GM12878 (cell line): Measurements from ENCODE around the gene GPC5.

Experiments
- CHD2 ChIP-seq: IDR thresholded peaks from 2 replicates; pipeline ENCODE4 v1.6.1; 2011; ENCODE audit warnings: low read depth, low read length, improper control_type of control experiment, borderline replicate concordance
- DPF2 ChIP-seq: fragments of 450-650 bp; IDR thresholded peaks from 2 replicates; pipeline ENCODE4 v1.6.1; 2017; ENCODE audit warnings: mild to moderate bottlenecking
- EGR1 ChIP-seq, 2 experiments: IDR thresholded peaks; 1 replicate in 1 of 2; 2 replicates in 1 of 2; pipeline ENCODE4 v1.6.1; 2011 to 2012; ENCODE audit warnings: low read depth in 2 of 2, low read length in 2 of 2, borderline replicate concordance in 1 of 2, mild to moderate bottlenecking in 1 of 2, moderate library complexity in 1 of 2
- POLR2A ChIP-seq: IDR thresholded peaks from 2 replicates; pipeline ENCODE4 v1.6.1; 2011; ENCODE audit warnings: low read depth, mild to moderate bottlenecking, low read length
- TAF1 ChIP-seq: IDR thresholded peaks from 2 replicates; pipeline ENCODE4 v1.6.1; 2011; ENCODE audit warnings: mild to moderate bottlenecking, low read depth, low read length, borderline replicate concordance
- ZBED1 ChIP-seq: IDR thresholded peaks from 2 replicates; pipeline ENCODE4 v1.6.1; 2016; ENCODE audit warnings: borderline replicate concordance
- TF ChIP-seq, protein P1 (sequence below), 3 experiments: IDR thresholded peaks in 2 of 3; conservative IDR thresholded peaks in 1 of 3; 2 replicates each; pipeline ENCODE4 v1.5.1; 2011; ENCODE audit warnings: low read depth in 3 of 3, low read length in 3 of 3, mild to moderate bottlenecking in 3 of 3, control low read depth in 2 of 3, moderate library complexity in 2 of 3, inconsistent platforms in 1 of 3, mixed read lengths in 1 of 3; ENCODE audit not compliant: control insufficient read depth in 2 of 3, insufficient read depth in 1 of 3; ENCODE audit errors: extremely low read depth in 1 of 3
- TF ChIP-seq, protein P2 (sequence below): IDR thresholded peaks from 2 replicates; pipeline ENCODE4 v1.6.1; 2012; ENCODE audit warnings: low read depth, low read length, improper control_type of control experiment
- TF ChIP-seq, protein P3 (sequence below): IDR thresholded peaks from 2 replicates; pipeline ENCODE4 v1.6.1; 2011; ENCODE audit warnings: low read depth, low read length, improper control_type of control experiment, borderline replicate concordance
- TF ChIP-seq, protein P4 (sequence below): fragments of 450-650 bp; IDR thresholded peaks from 2 replicates; pipeline ENCODE4 v1.6.1; 2017; ENCODE audit warnings: mild to moderate bottlenecking

DNA sequence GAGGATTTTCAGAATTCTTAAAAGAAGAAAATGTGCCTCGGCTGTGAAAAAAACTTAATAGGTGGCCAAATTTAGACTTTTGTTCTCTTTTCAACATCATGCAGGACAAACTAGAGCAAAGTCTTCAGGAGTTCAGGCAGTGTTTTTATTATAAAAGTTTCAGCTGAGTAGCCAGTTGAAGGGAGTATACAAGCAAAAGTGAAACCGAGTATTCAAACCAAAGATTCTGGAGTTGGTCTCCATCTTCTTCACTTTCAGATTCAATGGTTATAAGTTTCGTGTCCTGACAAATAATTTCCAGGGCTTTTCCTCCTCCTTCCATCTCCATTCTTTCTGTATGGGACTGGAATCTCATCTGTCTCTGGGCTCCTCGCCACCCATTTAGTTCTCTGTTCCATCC, 379.7 kb downstream of the GPC5 start:
- TF ChIP-seq POLR2A = no peak
- TF ChIP-seq CHD2 = no peak
- TF ChIP-seq, protein P1, sequence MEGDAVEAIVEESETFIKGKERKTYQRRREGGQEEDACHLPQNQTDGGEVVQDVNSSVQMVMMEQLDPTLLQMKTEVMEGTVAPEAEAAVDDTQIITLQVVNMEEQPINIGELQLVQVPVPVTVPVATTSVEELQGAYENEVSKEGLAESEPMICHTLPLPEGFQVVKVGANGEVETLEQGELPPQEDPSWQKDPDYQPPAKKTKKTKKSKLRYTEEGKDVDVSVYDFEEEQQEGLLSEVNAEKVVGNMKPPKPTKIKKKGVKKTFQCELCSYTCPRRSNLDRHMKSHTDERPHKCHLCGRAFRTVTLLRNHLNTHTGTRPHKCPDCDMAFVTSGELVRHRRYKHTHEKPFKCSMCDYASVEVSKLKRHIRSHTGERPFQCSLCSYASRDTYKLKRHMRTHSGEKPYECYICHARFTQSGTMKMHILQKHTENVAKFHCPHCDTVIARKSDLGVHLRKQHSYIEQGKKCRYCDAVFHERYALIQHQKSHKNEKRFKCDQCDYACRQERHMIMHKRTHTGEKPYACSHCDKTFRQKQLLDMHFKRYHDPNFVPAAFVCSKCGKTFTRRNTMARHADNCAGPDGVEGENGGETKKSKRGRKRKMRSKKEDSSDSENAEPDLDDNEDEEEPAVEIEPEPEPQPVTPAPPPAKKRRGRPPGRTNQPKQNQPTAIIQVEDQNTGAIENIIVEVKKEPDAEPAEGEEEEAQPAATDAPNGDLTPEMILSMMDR (IDR thresholded peaks at IDR 0.05 in 2 of 3, conservative IDR thresholded peaks at IDR 0.05 in 1 of 3; ENCODE audit: control insufficient read depth in 2 of 3, extremely low read depth in 1 of 3, insufficient read depth in 1 of 3, low read depth in 3 of 3, low read length in 3 of 3) = no peak
- TF ChIP-seq, protein P2, sequence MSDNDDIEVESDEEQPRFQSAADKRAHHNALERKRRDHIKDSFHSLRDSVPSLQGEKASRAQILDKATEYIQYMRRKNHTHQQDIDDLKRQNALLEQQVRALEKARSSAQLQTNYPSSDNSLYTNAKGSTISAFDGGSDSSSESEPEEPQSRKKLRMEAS = no peak
- TF ChIP-seq EGR1 (IDR thresholded peaks at IDR 0.05; ENCODE audit: borderline replicate concordance in 1 of 2, low read depth in 2 of 2, low read length in 2 of 2) = no peak
- TF ChIP-seq DPF2 = no peak
- TF ChIP-seq ZBED1 = no peak
- no peak for TF ChIP-seq TAF1
- TF ChIP-seq, protein P3, sequence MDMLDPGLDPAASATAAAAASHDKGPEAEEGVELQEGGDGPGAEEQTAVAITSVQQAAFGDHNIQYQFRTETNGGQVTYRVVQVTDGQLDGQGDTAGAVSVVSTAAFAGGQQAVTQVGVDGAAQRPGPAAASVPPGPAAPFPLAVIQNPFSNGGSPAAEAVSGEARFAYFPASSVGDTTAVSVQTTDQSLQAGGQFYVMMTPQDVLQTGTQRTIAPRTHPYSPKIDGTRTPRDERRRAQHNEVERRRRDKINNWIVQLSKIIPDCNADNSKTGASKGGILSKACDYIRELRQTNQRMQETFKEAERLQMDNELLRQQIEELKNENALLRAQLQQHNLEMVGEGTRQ = no peak
- TF ChIP-seq, protein P4, sequence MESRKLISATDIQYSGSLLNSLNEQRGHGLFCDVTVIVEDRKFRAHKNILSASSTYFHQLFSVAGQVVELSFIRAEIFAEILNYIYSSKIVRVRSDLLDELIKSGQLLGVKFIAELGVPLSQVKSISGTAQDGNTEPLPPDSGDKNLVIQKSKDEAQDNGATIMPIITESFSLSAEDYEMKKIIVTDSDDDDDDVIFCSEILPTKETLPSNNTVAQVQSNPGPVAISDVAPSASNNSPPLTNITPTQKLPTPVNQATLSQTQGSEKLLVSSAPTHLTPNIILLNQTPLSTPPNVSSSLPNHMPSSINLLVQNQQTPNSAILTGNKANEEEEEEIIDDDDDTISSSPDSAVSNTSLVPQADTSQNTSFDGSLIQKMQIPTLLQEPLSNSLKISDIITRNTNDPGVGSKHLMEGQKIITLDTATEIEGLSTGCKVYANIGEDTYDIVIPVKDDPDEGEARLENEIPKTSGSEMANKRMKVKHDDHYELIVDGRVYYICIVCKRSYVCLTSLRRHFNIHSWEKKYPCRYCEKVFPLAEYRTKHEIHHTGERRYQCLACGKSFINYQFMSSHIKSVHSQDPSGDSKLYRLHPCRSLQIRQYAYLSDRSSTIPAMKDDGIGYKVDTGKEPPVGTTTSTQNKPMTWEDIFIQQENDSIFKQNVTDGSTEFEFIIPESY = no peak
